ENCODE measurements around the gene COL18A1. TPM values are rescaled to one million over a fixed set of nuclear protein-coding genes. Genes with fewer than 3 reads are reported as not detected.
A peak's percentile ranks its signal among the peaks of the same experiment; 100 is the strongest.

The COL18A1 gene
- polyA plus RNA-seq, 1 donor (not counting 4 experiments of a cell fraction or from before 2014, with no cell fraction given) = 13.0 TPM

DNA sequence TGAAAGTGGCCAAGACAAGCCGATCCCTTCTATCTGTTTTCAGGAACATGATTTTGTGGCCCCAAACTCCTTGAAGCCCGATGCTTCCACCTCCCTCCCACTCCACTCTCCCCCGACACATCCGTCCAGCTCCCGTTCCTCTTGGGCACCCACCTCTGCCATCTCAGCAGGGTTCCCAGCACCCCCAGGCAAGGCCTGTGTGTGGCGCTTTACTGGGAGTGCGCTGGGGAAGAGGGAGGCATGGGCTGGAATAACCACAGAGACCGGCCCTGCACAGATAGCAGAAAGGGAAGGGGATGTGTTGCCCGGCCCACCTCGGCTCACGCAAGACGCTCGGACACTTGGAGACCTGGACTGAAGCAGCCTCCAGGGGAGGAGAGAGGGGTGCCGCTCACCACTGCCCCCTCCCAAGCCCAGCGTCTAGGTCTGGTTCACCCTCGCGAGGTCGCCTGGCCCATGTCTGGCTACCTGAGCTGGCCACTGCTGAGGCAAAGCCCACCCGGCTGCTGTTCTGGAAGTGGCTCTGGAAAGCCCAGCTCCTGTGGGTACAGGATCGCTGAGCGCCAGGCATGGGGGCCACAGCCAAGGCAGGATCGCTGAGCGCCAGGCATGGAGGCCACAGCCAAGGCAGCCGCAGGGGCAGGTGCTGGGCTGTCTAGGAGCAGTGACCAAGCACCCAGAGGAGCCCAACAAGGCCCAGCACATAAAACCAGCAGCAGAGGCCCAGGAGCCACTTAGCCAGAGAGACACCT, 23.8 kb upstream of the COL18A1 start:
- FAIRE-seq = no peak
- DNase-seq (ENCODE audit: low read depth, low spot score) = no peak
- H2AFZ ChIP-seq (ENCODE audit: control insufficient read depth, low read length) = no peak overlapping the region
- no peaks in the 10 kb centered on the region for H3K79me2 ChIP-seq (ENCODE audit: control insufficient read depth, insufficient read depth, low read length)
- no peak overlapping the region for H3K9ac ChIP-seq (ENCODE audit: control insufficient read depth, extremely low read depth, insufficient read depth, low read length)
- no peaks in the 10 kb centered on the region for H3K4me1 ChIP-seq (ENCODE audit: control insufficient read depth, extremely low read depth, insufficient read depth, low read length)
- H3K4me2 ChIP-seq (ENCODE audit: control insufficient read depth, extremely low read depth, insufficient read depth, low read depth, low read length) = no peak overlapping the region
- no peaks in the 10 kb centered on the region for H3K9me3 ChIP-seq (ENCODE audit: control insufficient read depth, low read depth, low read length)
- H3K27me3 ChIP-seq (ENCODE audit: control insufficient read depth, extremely low read depth, insufficient read depth, low read length) = peaks cover 47% of the 10 kb centered on the region
- no peaks in the 10 kb centered on the region for H4K20me1 ChIP-seq (ENCODE audit: control insufficient read depth, extremely low read depth, insufficient read depth, low read length)
- no peak overlapping the region for H3K4me3 ChIP-seq (ENCODE audit: control insufficient read depth in 2 of 3, extremely low read depth in 1 of 3, insufficient read depth in 2 of 3, low read depth in 1 of 3, low read length in 3 of 3)
- no peak overlapping the region for H3K27ac ChIP-seq (ENCODE audit: control insufficient read depth, insufficient read depth, low read length)
- no peaks in the 10 kb centered on the region for H3K9me1 ChIP-seq (ENCODE audit: control insufficient read depth, extremely low read depth, insufficient read depth, low read length)
- H3K36me3 ChIP-seq (ENCODE audit: control insufficient read depth in 2 of 2, extremely low read depth in 1 of 2, insufficient read depth in 2 of 2, low read length in 2 of 2) = no peaks in the 10 kb centered on the region
- TF ChIP-seq, protein P1, sequence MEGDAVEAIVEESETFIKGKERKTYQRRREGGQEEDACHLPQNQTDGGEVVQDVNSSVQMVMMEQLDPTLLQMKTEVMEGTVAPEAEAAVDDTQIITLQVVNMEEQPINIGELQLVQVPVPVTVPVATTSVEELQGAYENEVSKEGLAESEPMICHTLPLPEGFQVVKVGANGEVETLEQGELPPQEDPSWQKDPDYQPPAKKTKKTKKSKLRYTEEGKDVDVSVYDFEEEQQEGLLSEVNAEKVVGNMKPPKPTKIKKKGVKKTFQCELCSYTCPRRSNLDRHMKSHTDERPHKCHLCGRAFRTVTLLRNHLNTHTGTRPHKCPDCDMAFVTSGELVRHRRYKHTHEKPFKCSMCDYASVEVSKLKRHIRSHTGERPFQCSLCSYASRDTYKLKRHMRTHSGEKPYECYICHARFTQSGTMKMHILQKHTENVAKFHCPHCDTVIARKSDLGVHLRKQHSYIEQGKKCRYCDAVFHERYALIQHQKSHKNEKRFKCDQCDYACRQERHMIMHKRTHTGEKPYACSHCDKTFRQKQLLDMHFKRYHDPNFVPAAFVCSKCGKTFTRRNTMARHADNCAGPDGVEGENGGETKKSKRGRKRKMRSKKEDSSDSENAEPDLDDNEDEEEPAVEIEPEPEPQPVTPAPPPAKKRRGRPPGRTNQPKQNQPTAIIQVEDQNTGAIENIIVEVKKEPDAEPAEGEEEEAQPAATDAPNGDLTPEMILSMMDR (optimal IDR thresholded peaks at IDR 0.05 in 1 of 3, IDR thresholded peaks at IDR 0.05 in 1 of 3, conservative IDR thresholded peaks at IDR 0.05 in 1 of 3; ENCODE audit: extremely low read depth in 1 of 3, insufficient read depth in 2 of 3, low read length in 3 of 3) = peak in 1 of 3 experiments; percentile 4
- no peak for TF ChIP-seq EZH2 (IDR thresholded peaks at IDR 0.05; ENCODE audit: low read length)
- dilution Hi-C loops (cut with MboI; ENCODE audit: extremely low pct_ligation_motif_present, low sequenced_read_pairs) = no loop called here

DNA sequence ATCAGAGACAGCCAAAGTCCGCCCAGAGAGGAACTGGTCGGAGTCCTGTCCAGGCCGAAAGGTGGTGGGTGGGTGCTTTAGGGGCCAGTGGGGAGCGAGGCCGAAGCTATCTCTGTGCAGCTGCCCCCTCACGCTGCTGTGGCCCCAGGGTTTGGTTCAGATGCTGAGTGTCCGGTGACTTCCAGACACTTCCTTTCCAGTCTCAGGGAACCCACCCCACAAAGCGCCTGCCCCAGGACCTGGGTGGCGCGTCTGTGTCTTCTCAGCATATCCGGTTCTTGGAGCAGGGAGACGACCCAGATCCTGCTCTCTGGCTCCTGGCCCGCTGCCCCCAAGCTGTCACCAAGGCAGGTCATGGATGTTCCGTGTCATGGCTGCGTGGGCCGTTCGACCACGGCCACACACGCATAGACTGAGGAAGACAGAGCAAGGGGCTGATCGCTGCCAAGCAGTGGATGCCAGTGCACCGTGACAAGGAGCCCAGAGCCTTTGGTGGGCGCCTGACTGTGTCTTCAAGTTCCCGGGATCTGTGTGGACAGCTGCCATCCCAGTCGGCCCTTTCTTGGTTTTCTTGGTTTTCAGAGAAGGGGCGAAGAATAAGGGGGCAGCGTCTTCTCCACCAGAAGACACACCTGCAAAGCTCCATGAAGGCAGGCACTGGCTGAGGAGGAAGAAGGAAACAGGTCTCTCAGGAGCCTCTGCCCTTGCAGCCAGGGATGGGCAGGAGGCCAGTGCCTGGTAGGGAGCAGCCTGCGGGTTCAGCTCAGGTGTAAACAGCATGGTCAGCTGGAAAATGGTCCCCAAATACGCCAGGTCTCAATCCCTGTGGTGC, 22.9 kb upstream of the COL18A1 start:
- no peak for FAIRE-seq
- DNase-seq (ENCODE audit: low read depth, low spot score) = no peak
- no peak for TF ChIP-seq EZH2 (IDR thresholded peaks at IDR 0.05; ENCODE audit: low read length)
- TF ChIP-seq, protein P1 (optimal IDR thresholded peaks at IDR 0.05 in 1 of 3, IDR thresholded peaks at IDR 0.05 in 1 of 3, conservative IDR thresholded peaks at IDR 0.05 in 1 of 3; ENCODE audit: extremely low read depth in 1 of 3, insufficient read depth in 2 of 3, low read length in 3 of 3) = no peak
- H2AFZ ChIP-seq (ENCODE audit: control insufficient read depth, low read length) = no peak overlapping the region
- no peaks in the 10 kb centered on the region for H3K79me2 ChIP-seq (ENCODE audit: control insufficient read depth, insufficient read depth, low read length)
- peaks cover 3% of the 10 kb centered on the region for H4K20me1 ChIP-seq (ENCODE audit: control insufficient read depth, extremely low read depth, insufficient read depth, low read length)
- H3K36me3 ChIP-seq (ENCODE audit: control insufficient read depth in 2 of 2, extremely low read depth in 1 of 2, insufficient read depth in 2 of 2, low read length in 2 of 2) = no peaks in the 10 kb centered on the region
- dilution Hi-C loops (cut with MboI; ENCODE audit: extremely low pct_ligation_motif_present, low sequenced_read_pairs) = no loop called here
- no peak overlapping the region for H3K4me2 ChIP-seq (ENCODE audit: control insufficient read depth, extremely low read depth, insufficient read depth, low read depth, low read length)
- peaks cover 50% of the 10 kb centered on the region for H3K27me3 ChIP-seq (ENCODE audit: control insufficient read depth, extremely low read depth, insufficient read depth, low read length)
- H3K9ac ChIP-seq (ENCODE audit: control insufficient read depth, extremely low read depth, insufficient read depth, low read length) = no peak overlapping the region
- H3K9me3 ChIP-seq (ENCODE audit: control insufficient read depth, low read depth, low read length) = no peaks in the 10 kb centered on the region
- no peak overlapping the region for H3K4me3 ChIP-seq (ENCODE audit: control insufficient read depth in 2 of 3, extremely low read depth in 1 of 3, insufficient read depth in 2 of 3, low read depth in 1 of 3, low read length in 3 of 3)
- H3K9me1 ChIP-seq (ENCODE audit: control insufficient read depth, extremely low read depth, insufficient read depth, low read length) = no peaks in the 10 kb centered on the region
- H3K27ac ChIP-seq (ENCODE audit: control insufficient read depth, insufficient read depth, low read length) = no peak overlapping the region
- H3K4me1 ChIP-seq (ENCODE audit: control insufficient read depth, extremely low read depth, insufficient read depth, low read length) = peaks cover 7% of the 10 kb centered on the region

All from keratinocyte (primary cell).